DMS79 treated with DMSO at 0.1 percent for 48 hours (cell line): Measurements from ENCODE around the gene SLC30A4.
"Not testable (repeated sequence)": the region's sequence is repeated elsewhere in the genome, so short reads cannot be mapped to it uniquely, and the experiment has no call there.

Experiments used
- DNase-seq: peaks from one replicate; lab custom pipeline; 2025; lab: John Stamatoyannopoulos, UW

The SLC30A4 gene, protein sequence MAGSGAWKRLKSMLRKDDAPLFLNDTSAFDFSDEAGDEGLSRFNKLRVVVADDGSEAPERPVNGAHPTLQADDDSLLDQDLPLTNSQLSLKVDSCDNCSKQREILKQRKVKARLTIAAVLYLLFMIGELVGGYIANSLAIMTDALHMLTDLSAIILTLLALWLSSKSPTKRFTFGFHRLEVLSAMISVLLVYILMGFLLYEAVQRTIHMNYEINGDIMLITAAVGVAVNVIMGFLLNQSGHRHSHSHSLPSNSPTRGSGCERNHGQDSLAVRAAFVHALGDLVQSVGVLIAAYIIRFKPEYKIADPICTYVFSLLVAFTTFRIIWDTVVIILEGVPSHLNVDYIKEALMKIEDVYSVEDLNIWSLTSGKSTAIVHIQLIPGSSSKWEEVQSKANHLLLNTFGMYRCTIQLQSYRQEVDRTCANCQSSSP

DNA sequence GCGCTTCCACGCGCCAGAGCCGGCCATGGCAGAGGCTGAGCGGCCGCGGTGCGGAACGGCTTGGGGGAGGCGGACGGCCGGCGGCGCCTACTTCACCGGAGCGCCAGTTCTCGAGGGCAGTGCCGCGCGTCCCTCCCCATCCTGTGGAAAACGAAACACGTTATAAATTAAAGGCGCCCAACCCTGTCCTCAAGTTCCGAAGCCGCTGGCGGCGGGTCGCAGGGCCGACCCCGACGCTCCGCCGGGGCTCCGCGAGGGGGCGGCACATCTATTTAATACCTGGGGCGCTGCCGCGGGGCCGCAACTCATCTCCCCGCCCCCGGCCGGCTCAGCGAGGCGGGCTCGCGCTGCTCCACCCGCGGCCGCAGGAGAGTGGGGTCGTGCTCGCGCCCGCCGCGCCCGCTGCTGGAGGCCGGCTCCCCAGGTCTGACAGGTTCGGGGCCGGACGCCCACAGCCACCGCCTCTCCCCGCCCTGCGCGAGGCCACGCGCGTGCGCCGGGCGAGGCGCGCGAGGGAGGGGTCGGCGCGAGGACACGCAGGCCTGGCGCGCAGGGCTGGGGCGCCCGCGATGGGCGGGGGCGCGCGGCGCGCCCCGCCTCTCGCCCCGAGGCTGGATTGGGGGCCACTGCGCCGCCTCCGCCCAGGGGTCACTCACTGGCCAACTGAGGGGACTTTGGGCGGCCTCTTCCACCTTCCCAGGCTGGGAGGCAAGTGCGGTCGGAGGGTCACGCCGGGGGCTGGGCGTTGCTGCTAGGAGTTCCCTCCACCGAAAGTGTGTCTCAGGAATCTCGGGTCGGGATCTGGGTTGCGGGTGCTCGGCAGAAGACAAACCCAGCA is at the start of gene SLC30A4:
SLC30A4 (minus strand) TSS at position 428 of the 838 bp plus-strand sequence; CDS start at position 27, 401 bp downstream.
- no peak for DNase-seq

DNA sequence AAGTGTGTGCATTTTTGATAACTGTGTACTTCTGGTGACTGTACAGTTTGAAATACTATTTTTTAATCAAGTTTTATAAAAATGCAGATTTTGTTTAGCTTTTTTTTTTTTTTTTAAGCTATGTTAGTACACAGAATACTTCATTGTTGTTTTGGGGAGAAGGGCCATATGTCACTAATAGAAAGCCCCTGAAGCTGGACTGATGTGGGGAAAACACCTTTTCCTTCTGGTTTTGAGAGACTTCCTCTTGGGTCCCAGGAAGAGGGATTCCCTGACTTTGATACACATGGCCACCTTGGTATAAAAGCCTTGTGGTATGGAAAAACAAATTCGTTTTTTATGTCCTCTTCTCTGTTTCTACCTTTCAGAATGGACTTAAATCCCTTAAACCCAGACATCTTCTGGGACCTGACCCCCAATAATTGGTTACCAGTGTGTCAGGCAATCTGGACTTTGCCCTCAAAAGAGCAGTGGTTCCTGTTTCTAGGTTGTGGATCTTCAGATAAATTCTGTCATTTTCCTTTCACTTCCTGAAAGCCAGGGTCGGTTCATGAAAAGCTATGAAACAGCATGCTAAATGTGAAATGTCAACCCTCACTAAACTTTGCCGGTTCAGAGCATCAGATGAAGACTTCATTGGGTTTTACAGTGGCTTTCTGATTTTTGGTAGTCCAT is 33.5 kb upstream of the SLC30A4 start:
- DNase-seq, result no peak

DNA sequence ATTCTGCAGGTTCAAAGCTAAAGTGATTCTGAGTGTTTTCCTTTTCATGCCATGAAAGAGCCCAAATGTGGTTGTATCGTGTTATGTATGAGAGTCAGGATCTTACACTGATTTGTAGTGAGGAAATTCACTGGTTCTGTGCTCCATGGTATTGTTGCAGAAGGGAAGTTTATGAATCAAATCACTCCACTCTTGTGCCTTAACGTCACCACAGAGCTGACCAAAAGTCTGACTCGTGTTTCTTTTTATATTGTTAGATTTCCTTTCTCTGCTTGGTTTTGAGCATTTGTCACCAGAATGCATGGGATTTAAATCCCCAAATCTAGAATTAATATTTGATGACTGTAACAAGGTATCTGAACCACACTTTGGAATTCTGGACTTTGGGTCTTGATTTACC is 29.1 kb upstream of the SLC30A4 start:
- no peak for DNase-seq

DNA sequence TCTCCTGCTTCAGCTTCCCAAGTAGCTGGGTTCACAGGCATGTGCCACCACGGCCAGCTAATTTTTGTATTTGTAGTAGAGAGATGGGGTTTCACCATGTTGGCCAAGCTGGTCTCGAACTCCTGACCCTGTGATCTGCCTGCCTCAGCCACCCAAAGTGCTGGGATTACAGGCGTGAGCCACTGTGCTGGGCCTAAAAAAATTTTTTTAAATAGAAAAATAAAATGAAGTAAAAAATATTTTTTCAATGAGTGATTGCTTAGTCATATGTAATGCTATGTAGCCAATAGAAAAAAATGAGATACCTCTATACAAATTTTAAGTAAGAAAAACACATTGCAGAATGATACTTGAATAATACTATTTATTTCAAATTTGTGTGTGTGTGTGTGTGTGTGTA is 27.9 kb upstream of the SLC30A4 start:
- DNase-seq, result no peak

DNA sequence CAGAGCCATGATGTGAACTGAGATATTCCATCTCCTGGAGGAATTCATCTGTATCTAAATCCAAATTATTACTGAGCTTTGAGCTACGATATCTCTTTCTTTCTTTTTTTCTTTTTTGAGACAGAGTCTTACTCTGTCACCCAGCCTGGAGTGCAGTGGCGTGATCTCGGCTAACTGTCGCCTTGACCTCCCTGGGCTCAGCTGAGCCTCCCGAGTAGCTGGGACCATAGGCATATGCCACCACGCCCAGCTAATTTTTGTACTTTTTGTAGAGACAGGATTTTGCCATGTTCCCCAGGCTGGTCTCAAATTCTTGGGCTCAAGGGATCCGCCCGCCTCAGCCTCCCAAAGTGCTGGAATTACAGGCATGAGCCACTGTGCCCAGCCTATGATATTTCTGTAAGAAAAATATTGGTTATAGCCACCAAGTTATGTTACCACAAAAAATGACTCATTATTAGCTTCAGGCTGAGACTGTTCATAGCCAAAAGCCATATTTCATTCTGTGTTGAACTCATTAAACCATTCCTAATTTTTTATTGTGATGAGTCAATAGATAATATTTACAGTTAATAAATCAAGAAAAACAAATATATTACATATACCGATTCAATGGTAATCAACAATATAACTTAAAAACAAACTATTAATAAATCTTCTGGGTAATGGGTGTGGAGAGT is 27.1 kb upstream of the SLC30A4 start:
- DNase-seq, result no peak

DNA sequence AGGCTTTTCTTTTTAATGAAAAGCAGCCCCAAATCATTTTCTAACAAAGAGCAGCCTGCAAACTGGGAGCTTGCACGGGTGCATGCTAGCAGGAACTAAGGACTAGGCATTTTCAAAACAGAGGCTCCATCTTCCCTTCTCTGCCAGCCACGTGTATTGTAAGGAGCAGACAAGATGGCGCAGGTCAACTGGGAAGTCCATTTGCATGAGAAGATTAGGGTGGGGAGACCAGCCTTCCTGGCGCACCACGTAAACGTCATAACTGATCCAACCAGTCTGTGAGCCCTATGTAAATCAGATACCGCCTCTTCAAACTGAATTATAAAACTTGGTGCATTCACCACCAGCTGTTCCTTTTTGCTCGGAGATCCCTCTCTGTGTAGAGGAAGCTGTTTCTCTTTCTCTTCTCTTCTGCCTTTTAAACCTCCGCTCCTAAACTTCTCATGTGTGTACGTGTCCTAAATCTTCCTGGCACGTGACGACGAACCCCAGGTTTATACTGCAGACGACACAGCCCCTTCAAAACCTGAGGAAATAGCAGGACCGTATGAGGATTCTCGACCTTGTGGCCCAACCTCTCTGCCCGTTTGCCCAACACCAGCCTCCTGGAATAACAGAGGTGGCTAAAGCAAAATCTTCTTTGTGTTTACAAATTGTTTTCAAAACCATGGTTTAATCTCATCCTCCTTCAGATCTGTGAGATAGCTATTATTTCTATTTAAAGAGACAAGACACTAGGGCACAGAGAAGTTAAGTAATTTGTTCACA is 26.4 kb upstream of the SLC30A4 start:
- DNase-seq, result no peak

DNA sequence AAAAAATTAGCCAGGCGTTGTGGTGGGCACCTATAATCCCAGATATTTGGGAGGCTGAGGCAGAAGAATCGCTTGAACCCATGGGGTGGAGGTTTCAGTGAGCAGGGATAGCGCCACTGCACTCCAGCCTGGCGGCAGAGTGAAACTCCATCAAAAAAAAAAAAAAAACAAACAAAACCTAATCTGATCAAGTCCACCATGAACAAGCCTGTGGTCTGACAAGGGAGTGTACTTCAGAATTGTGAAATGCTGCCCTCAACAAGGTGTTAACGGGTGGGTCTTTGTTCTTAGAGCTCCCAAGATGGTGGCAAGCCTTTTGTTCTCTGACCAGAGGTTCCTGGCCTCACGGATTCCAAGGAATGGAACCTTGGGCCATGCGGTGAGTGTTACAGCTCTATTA is 24.2 kb upstream of the SLC30A4 start:
- no peak for DNase-seq

DNA sequence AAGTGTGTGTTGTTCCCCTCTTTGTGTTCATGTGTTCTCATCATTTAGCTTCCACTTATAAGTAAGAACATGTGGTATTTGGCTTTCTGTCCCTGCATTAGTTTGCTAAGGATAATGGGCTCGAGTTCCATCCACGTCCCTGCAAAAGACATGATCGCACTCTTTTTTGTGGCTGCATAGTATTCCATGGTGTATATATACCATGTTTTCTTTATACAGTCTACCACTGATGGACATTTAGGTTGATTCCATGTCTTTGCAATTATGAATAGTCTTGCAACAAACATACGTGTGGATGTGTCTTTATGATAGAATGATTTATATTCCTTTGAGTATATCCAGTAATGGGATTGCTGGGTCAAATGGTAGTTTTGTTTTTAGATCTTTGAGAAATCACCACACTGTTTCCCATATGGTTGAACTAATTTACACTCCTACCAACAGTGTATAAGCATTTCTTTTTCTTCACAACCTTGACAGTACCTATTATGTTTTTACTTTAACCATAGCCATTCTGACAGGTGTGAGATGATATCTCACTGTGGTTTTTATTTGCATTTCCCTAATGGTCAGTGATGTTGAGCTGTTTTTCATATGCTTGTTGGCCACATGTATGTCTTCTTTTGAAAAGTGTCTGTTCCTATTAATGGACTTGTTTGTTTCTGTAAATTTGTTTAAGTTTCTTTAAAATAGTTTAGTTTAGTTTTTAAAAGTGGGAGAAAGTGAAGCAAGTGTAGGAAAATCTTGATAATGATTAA is 21.9 kb upstream of the SLC30A4 start:
- no peak for DNase-seq

DNA sequence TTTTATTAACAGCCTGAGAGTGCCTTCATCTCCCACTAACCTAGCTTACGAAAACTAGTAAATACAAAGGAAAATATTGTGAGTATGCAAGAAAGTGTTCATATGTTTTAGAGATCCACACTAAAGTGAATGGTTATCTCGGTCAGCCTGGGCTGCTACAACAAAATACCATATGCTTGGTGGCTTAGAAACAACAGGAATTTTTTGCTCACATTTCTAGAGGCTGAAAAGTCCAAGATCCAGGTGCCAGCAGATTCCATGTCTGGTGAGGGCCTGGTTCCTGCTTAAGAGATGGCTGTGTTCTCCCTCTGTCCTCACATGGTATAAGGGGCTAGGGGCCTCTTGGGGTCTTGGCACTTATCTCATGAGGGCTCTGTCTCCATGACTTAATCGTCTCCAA is 20.5 kb upstream of the SLC30A4 start:
- DNase-seq, result no peak

DNA sequence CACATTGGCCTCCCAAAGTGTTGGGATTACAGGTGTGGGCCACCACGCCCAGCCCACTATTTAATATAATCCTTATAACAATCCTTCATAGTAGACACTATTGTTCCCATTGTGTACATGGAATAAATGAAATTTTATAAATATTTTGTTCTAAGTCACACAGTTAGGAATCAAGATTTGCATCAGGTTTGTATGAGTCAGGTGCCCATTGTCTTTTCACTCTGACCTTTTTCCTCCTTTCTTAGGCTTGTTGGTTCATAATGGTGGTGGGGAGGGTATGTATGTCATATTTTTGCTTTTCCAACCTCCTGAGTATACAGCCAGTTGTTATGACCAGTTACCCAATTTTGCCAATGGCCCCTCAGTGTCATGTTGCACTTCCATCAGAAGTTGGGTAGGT is 18.0 kb upstream of the SLC30A4 start:
- no peak for DNase-seq

DNA sequence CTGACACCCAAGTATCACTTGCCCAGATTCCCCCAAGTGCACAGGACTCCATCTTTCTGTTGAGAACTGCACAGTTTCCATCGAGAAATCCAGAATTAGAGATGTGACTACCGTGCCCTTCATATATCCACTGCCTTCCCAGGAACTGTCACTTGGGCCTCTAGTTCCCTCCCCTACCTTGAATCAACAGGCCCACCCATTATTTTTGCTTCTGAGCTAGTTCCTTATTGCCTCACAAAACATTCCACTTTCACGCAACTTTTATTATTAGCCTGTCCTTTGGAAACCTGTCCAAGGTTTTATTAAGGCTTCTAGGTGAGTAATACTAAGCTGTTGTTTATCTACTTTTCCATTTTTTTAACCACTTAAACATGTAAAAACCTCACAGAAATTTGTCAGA is 17.1 kb upstream of the SLC30A4 start:
- no peak for DNase-seq

DNA sequence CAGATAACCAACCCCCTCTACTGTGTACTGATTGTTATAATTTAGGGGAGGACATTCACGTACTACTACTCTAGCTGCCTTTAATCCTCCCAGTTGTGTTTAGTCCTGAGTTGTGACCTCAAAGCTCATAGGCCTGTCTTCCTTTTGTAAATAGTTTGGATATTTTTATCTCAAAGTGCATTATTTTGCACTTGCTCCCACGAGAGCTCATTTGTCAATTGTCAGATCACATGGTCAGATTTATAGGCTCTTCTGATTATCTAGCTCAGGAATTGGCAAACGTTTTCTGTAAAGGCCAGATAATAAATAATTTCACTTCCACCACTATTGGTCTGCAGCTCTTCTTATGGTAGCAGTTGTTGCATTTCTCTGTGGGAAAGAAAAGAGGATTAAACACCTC is 14.4 kb upstream of the SLC30A4 start:
- no peak for DNase-seq

DNA sequence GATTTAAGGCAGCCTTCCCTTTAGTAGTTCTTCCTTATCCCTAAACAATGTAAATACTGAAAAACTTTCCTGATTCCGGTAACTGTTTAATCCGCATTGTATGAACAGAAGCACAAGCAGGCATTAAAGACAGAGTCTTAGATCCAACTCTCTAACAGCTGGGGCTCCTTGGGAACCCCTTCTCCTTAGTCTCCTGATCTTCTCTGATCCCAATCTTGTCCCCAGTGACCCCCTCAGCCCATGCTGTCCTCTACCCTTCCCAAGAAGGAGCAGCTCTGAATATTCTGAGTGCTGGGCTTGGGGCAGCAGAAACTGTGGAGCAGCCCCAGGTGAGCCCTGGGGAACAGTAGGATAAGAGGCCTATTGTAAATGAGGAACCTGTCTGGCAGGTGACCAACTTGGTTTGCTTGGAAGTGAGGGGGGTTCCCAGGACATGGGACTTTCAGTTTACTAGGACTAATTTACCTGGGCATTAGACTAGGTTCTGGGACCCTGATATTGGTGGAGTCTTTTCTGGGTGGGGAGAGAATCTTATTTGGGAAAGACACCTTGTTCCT is 13.0 kb upstream of the SLC30A4 start:
- DNase-seq, result no peak

DNA sequence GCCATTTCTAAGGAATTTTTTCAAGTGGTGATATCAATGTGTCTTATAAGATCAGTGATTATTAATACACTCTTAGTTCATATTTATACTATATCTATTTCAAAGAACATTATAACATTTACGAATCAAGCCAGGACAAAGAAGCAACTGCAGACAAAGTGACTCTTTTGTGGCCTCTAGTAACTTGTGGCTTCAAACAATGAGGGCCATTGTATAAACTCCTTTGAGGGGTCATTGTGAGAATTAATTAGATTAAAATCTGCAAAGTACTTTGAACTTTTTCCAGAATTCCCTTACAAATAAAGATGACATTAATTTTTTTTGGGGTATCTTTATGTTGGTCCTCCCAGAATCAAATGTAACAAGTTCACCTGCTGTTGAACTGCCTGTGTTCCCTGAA is 12.3 kb upstream of the SLC30A4 start:
- no peak for DNase-seq

DNA sequence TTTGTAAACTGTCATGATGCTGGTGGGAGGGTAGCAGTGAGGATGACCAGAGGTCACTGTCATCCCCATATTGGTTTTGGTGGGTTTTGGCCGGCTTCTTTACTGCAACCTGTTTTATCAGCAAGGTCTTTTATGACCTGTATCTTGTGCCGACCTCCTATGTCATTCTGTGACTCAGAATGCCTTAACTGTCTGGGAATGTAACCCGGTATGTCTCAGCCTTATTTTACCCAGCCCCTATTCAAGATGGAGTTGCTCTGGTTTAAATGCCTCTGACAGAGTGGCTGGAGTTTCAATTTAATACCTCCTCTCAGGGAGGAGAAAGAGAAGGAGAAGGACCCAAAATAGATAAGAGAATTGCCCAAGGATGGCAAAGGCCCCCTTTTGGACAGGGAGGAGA is 10.3 kb upstream of the SLC30A4 start:
- not testable (repeated sequence) for DNase-seq

DNA sequence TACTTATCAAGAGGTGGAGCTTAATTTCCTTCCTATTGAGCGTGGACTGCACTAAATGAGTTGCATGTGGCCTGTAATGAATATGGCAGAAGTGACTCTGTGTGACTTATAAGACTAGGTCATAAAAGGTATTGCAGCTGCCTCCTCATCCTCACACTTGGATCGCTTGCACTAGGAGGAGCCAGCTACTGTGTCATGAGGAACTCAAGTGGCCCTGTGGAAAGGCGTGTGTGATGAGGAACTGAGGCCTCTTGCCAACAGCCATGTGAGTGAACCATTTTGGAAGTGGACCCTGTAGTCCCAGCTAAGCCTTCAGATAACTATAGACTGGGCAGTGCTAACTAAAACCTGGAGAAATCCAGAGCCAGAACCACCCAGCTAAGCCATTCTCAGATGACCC is 7.1 kb upstream of the SLC30A4 start:
- DNase-seq, result no peak

DNA sequence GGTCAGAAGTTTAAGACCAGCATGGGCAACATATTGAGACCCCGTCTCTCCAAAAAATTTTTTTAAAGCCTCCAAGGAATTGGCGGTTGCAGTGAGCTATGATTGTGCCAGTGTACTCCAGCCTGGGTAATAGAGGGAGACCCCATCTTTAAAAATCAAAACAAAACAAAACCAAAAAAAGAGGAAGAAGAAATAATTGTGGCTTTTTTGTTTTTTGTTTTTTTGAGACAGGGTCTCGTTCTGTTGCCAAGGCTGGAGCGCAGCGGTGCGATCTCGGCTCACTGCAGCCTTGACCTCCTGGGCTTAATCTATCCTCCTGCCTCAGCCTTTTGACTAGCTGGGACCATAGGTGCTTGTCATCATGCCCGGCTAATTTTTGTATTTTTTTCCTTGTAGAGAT is 4.5 kb upstream of the SLC30A4 start:
- no peak for DNase-seq

DNA sequence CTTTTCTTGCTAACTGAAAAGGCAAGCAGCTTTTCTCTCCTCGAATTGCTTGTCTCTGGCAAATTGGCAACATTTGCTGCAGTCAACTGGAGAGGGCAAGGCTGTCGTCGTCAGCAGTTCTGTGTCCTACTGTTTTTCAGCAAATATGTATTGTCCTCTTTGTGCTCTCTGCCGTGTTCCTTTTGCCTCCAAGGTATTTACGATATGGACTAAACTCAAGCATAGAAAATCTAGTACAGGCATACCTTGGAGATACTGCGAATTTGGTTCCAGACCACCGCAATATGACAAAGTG is 558 bp upstream of the SLC30A4 start:
- DNase-seq, result no peak

DNA sequence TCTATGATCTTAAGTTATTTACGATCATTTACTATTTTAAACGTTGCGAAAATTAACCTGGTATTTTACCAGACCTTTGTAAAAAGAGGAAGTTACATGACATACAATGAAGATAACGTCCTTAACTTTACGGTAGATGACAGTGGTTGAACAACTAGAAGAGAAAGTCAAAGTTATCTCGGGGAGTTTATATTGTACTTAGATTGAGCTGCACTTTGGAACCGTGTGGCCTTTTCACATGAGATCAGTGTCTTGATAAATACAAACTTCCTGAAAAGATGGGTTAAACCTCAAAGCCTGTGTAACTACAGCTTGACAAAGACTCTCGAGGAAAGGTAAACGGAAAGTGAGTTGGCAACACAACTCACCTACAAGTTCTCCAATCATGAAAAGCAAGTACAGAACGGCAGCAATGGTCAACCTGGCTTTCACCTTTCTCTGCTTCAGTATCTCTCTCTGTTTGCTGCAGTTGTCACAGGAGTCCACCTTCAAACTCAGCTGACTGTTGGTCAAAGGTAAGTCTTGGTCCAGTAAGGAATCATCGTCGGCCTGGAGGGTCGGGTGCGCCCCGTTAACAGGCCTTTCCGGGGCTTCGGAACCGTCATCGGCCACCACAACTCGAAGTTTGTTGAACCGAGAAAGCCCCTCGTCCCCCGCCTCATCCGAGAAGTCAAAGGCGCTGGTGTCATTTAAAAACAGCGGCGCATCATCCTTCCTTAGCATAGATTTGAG is 793 bp downstream of the SLC30A4 start:
- peak; percentile 11 for DNase-seq

DNA sequence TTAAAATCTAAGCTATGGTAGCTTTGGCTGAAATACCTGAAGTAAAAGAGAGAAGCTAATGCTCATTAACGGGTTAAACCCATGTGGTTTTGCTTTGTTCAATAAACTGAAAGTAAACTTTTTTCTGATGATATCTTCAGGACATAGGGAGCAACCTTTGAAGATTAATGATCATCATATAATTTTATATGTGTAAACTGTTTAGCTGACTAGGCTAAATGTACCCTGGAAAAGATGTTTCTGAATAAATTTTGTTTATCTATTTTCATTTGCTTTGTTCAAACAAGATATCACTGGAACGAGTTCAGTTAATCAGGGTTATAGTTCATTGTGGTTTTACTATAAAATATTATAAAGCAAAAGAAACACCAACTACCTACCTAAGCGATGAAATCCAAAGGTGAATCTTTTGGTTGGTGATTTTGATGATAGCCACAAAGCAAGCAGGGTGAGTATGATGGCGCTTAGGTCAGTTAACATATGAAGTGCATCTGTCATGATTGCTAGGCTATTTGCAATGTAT is 11.7 kb downstream of the SLC30A4 start:
- DNase-seq, result no peak
